ENCODE data around the gene FHIT.

The FHIT gene

DNA sequence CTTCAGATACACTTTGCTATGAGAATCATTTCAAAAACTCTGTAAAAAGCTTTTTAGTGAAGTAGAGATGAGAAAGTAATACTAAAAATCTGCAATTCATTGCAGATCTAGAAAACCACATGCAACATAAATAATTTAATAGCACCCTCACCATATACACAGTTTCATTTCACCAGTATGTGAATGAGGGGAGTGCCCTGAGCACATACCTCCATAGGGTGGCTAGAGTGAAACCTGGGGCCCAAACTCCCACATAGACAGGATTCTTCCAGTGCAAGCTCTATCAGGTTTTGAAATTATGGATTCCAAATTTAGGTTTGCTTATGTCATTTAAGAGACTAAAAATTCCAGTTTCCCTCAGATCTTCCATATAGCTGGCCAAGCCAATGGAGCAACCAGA lies 1228.1 kb downstream of the FHIT start:
- TF ChIP-seq, protein P1, sequence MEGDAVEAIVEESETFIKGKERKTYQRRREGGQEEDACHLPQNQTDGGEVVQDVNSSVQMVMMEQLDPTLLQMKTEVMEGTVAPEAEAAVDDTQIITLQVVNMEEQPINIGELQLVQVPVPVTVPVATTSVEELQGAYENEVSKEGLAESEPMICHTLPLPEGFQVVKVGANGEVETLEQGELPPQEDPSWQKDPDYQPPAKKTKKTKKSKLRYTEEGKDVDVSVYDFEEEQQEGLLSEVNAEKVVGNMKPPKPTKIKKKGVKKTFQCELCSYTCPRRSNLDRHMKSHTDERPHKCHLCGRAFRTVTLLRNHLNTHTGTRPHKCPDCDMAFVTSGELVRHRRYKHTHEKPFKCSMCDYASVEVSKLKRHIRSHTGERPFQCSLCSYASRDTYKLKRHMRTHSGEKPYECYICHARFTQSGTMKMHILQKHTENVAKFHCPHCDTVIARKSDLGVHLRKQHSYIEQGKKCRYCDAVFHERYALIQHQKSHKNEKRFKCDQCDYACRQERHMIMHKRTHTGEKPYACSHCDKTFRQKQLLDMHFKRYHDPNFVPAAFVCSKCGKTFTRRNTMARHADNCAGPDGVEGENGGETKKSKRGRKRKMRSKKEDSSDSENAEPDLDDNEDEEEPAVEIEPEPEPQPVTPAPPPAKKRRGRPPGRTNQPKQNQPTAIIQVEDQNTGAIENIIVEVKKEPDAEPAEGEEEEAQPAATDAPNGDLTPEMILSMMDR (IDR thresholded peaks at IDR 0.05; ENCODE audit: borderline replicate concordance, insufficient read depth, low read depth, low read length) = no peak
- H3K4me3 ChIP-seq (ENCODE audit: low read depth, low read length) = no peak overlapping the region

DNA sequence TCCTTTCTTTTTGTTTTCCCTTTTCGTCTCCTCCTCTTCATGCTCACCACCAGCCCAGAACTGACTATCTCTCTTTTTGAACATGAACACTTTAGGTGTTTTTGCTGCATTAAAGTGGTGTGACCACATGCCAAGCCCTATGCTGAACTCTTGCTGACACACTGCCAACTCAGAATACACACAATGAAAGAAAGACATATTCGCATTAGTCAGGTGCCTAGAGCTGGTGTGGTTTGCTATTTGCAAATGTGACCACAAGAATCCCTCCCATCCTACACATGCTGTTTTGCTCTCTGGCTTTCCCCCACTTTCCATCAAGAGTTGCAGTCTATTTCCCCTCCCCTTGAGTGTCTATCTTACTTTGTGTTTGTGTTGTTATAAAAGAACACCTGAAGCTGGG lies 1233.6 kb downstream of the FHIT start:
- H3K4me3 ChIP-seq (ENCODE audit: low read depth, low read length) = no peak overlapping the region
- TF ChIP-seq, protein P1 (IDR thresholded peaks at IDR 0.05; ENCODE audit: borderline replicate concordance, insufficient read depth, low read depth, low read length) = no peak

DNA sequence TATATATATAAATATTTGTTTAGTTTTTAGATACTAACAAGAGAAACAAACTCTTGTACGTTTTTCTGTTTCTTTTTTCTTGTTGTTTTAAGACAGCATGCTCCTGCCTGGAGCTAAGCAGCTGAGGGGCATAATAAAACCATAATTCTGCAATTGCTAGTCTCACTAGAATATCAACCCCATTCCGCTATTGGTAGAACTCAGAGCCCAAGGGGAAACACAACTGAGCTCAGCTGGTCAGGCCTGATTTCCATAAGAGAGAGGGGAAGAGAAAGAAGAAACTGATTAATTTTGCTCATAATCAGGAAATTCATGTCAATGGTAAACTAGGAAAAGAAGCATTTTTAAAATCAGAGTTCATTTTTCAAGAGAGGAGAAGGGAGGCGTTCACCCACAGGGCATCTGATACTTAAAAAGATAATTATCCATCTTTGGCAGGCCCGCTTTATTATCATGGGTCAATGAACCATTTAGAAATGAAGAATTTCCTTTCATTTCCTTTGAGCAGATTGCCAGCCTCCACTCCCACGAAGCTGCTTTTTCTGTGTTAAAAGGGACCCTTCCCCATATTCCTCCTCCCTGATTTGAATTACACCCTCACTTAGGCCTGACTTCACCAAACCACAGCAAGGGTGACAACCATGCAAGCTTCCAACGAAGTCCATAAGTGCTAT lies 1236.1 kb downstream of the FHIT start:
- TF ChIP-seq, protein P1 (IDR thresholded peaks at IDR 0.05; ENCODE audit: borderline replicate concordance, insufficient read depth, low read depth, low read length) = no peak
- H3K4me3 ChIP-seq (ENCODE audit: low read depth, low read length) = no peak overlapping the region

DNA sequence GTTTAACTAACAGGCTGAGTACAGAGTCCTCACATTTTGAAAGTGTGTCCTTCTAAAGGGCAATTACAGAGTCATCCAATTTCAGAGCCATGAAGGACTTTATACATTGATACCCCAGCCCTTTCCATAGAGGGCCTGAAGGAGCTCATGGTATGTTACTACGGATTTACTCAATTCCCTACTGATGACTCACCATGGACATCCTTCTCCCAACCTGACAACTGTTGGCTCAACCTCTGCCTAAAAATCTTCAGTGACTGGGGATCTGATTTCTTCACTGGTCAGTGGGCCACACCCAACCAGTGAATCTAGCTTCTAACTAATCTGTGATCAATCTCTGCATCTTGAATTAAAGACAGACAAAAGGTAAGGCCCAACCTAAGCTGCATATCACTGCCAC lies 1238.0 kb downstream of the FHIT start:
- TF ChIP-seq, protein P1 (IDR thresholded peaks at IDR 0.05; ENCODE audit: borderline replicate concordance, insufficient read depth, low read depth, low read length) = no peak
- H3K4me3 ChIP-seq (ENCODE audit: low read depth, low read length) = no peak overlapping the region

DNA sequence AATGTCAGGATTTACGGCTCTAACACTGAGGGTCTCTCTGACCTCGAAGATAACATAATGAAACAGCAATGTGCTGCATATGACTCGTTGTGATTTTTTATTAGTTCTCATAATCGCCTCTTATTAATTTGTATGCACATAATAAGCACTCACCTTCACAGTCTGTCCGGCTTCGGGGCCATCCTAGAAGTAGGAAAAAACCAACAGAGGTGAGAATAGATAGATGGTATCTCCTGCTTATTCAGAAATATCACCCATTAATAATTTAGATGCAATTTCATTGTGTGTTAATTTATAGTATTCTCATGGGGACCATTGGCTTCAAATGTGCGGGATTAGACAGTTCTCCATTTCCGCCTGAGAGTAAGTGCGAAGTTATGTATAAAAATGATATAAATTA lies 1240.0 kb downstream of the FHIT start:
- no peak overlapping the region for H3K4me3 ChIP-seq (ENCODE audit: low read depth, low read length)
- TF ChIP-seq, protein P1 (IDR thresholded peaks at IDR 0.05; ENCODE audit: borderline replicate concordance, insufficient read depth, low read depth, low read length) = no peak

DNA sequence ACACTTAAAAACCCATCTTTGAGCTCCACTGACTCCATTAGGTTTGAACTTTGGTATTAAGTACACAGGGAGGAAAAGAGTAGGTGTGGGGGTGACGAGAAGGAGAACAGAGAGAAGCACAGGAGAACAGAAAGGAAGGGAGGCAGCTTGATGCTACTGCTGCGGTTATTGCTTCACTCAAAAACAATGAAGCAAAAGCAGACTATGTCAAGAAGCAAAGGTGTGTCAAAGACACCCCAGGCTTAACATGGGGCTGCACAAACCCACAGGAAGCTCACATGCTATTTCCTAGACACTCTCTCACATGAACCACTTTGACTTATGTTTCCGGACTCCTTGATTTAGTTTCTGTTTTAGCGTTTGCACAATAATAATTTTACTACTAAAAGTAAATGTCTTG lies 1240.5 kb downstream of the FHIT start:
- TF ChIP-seq, protein P1 (IDR thresholded peaks at IDR 0.05; ENCODE audit: borderline replicate concordance, insufficient read depth, low read depth, low read length) = no peak

DNA sequence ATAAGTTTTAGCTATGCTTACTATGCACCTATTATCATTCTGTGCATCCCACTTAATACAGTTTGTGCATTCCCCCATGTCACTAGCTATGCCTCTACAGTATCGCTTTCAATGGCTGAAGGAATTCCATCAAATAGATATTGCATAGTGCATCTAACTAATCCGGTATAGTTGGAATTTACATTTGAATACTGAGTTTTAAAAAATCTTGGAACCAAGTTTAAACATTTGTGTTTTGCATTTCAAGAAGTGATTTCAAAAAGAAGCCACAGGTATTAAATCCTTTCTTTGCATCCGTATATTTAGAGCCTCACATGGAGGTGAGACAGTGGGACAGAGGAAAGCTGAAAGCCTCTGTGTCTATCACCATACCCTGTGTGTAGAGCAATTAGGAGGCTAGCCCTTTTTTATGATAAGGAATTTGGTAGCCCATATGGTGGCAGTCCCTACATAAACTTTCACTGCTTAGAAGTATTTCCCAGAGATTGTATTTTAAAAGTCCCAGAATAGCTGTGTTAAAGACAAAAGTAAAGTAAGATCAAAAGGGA lies 1241.2 kb downstream of the FHIT start:
- H3K4me3 ChIP-seq (ENCODE audit: low read depth, low read length) = no peak overlapping the region
- TF ChIP-seq, protein P1 (IDR thresholded peaks at IDR 0.05; ENCODE audit: borderline replicate concordance, insufficient read depth, low read depth, low read length) = no peak

More for the DNA sequence above, 1240.5 kb downstream of the FHIT start:
- no peak overlapping the region for H3K4me3 ChIP-seq (ENCODE audit: low read depth, low read length)
